Stimulated activated CD4-positive, alpha-beta T cell treated with anti-CD3 and anti-CD28 coated beads, Interleukin-2, amount 100 ng/mL, for 24 hours (primary cell): ENCODE measurements around the gene TARS1.

ENCODE experiments used
- DNase-seq, 2 donors: peaks; one replicate each; pipeline ENCODE4 v3.0.0-alpha.2; 2020

TARS1 gene

GRCh38 chr5:33439905-33440481 is 772 bp upstream of the TARS1 start:
- DNase-seq = no peak

GRCh38 chr5:33441241-33442177 is 744 bp downstream of the TARS1 start:
- DNase-seq = peak; percentile 45 to 46

DNA sequence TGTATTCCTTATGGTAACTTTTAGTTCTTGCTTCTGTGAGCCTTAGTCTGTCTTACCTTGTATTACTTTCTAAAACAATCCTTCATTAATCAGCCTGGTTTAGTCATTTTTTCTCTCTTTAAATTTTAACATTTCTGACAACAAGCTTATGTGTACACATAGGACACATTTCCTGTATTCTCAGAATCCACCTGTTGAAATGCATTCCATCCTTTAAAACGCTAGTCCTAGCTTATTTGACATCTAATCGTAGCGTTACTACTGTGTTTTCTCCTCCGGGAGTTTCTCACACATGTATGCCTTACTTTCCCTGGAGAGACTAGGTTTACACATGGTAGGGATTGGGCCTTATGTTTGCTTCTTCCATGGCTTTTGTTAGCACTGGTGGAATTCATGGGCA is 3.8 kb downstream of the TARS1 start:
- DNase-seq = no peak

- DNase-seq = no peak
These were observed 5.0 kb downstream of the TARS1 start for GRCh38 chr5:33445798-33446197.

DNA sequence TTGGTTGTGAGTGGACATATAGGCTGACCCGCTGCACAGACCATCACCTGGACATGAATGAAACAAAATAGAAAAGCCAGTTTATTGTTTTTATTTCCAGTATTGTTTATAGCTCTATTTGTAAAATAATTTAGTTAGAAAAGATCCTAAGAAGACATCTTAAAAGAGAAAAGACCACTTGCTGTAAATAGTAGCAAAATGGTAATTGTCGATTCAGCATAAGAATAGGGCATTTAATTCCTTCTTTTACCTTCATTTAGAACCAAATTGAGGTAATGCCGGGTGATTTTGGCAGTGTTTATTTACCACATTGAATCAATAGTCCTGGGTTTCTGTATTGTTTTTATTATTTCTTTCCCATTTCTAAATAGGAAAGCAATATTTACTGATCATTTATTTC is 7.4 kb downstream of the TARS1 start:
- no peak for DNase-seq

DNA sequence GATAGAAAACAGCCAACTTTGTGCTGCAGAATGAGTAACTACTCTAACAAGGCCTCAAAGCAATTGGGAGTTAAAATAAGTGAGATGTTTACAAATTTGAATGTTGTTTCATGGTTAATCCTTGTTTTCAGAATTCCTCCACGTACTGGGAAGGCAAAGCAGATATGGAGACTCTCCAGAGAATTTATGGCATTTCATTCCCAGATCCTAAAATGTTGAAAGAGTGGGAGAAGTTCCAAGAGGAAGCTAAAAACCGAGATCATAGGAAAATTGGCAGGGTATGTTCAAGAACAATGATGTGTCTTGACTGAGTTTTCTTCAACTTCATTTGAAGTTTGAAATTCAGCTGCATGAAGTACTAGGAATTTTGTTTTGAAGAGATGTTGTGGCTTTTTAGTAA is 16.4 kb downstream of the TARS1 start:
- DNase-seq = no peak

DNA sequence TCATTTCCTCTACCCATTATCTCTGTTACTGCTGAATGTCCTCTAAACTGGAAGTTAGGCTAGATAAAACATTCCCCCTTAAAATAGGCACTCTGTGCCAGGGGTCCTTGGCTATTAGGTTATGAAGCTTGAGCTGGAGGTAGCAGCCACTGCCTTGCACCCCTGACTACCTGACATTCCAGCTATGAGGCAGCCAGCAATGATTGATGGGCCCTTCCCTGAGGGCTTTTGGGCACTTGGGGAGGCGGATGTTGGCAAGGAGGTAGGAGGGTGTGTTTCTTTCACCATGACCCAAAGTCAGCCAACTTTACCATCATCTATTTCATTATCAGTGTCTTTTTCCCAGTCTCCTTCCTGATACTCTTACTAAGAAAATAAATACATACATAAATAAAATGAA is 17.1 kb downstream of the TARS1 start:
- DNase-seq = no peak

DNA sequence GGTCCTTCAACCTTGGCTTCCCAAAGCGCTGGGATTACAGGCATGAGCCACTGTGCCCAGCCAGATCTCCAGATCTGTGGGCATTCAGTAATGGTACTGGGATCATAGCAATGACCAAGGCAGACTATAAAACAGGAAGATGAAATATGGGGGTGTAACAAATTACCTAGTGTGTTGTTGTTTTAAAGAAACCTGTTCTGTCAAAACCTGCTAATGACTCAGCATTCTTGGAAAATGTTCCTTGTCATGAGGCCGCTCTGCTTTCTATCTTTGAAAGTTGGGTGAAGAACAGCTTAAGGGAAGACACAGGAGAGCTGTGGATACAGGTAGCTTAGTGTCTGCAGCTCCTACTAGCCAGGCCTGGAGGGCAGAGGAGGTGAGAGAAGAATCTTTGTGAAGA is 19.4 kb downstream of the TARS1 start:
- DNase-seq = no peak

- DNase-seq = no peak
These were observed 21.7 kb downstream of the TARS1 start for GRCh38 chr5:33462456-33462855.

DNA sequence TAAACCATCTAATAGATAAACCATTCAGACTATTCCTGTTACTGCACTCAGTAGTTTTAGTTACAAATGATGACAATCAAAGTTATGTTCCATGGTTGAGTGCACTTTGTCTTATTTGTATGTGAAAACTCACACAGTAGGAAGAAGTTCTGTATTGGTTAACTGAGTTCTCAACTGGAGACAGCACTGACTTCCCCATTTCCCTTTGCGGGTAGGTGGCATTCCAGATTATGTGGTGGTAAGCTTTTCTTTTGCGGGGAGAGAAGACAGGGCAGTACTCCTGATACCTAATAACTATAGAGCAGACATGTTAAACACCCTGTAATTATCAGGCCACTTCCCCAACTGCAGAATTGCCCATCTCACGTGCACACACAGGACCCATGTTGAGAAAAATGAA is 24.4 kb downstream of the TARS1 start:
- DNase-seq = no peak

DNA sequence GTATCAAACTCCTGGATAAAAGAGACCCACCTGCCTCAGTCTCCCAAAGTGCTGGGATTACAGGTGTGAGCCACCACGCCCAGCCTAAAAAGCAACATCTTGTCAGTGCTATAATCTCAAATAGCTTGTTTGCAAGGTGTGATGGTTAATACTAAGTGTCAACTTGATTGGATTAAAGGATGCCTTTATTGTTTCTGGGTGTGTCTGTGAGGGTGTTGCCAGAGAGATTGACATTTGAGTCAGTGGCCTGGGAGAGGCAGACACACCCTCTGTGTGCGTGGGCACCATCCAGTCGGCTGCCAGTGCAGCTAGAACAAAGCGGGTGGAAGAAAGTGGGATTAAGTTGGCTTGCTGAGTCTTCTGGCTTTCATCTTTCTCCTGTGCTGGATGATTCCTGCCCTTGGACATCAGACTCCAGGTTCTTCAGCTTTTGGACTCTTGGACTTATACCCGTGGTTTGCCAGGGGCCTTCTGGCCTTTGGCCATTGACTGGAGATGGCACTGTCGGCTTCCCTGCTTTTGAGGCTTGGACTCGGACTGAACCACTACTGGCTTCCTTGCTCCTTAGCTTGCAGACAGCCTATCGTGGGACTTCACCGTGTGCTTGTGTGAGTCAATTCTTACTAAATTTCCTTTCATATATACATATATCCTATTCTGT is 28.1 kb downstream of the TARS1 start:
- no peak for DNase-seq

GRCh38 chr5:33470544-33470943 is 29.8 kb downstream of the TARS1 start:
- no peak for DNase-seq

DNA sequence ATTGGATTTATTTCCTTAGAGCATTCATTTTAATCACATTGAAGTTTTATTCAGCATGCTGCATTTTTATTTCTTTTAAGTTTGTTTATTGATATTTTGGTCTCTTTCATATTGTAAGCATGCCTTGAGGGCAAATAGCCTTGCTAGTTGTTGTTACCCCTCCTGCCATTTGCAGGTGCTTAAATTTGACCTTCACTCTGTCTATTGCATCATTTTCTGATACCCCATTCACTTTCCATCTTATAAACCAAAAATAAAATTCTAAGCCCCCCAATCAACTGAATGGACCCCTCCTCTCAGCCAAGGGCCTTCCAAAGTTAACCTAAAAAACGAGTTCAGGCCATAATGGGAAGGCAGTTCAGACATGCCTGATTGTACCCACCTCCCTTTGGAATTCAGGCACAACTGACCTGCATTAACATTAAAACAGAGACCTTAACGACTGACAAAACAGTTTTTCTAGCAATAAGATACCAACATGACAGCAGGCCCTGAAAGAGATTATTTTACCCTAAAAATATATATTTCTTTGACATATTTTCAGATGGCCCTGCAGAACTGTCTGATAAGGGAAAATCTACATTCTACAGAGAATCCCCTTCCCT is 32.1 kb downstream of the TARS1 start:
- no peak for DNase-seq

- no peak for DNase-seq
These were observed 33.2 kb downstream of the TARS1 start for GRCh38 chr5:33474004-33474403.

DNA sequence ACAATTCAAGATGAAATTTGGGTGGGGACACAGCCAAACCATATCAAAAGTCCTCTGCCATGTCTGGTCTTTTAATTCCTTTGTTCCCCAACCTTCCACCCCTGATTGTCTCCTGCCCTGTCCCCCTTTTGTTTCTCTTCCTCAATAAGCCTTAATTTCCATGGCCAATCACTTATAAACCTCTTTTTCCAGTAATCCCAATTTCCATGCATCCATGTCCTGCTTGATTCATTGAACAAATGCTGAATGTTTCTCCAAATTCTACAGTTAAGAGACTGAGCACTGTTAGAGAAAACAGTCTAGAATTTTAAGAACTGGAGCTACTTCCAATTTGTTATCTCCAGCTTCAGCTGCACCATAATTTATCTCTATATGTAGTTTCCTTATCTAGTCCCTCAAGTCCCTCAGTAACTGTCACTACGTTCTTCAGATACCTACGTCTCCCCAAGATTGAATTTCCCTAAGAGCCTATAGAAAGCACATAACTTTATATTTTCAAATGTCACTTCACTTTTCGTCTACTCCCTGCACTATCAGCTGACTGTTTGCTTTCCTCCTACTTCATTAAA is 34.2 kb downstream of the TARS1 start:
- DNase-seq = no peak

DNA sequence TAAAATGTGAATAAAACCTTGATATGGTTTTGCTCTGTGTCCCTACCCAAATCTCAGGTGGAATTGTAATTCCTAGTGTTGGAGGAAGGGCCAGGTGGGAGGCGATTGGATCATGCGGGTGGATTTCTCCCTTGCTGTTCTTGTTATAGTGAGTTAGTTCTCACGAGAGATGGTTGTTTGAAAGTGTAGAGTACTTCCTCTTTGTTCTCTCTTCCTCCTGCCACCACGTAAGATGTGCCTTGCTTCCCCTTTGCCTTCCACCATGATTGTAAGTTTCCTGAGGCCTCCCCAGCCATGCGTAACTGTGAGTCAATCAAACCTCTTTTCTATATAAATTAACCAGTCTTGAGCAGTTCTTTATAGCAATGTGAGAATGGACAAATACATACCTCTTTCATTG is 34.9 kb downstream of the TARS1 start:
- no peak for DNase-seq

DNA sequence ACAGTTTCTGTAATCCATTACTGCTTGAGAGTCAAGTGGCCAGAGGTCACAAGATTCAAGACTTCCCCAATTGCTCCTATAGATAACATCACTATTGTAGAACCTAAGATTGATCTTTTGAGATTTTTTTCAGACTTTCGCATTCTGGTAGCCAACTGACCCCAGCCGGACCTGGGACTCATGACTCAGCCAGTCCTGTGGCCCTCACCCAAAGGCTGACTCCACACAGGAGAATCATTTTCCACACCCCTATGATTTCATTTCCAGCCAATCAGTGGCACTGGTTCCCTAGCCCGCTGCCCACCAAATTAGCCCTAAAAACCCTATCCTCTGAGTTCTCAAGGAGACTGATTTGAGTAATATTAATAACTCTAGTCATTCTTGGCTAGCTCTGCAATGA is 36.2 kb downstream of the TARS1 start:
- no peak for DNase-seq

GRCh38 chr5:33477816-33478215 is 37.1 kb downstream of the TARS1 start:
- DNase-seq = no peak

DNA sequence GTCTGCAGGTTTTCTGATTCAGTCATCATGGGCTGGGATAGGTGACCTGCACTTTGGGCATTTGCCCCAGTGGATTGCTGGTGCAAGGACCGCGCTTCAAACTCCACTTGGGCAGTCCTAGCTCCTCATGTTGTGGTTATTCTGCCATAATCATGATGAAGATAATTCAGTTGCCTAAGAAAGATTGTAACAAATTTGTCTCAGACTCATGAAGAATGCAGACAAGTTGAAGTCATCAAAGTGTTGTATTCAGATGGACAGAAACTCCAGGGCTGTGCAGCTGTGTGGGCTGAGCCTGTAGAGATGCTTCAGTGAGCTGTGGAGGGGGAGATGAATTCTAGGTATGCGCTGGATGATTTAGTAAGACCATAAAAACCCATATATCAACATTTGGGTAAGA is 38.5 kb downstream of the TARS1 start:
- DNase-seq = no peak

DNA sequence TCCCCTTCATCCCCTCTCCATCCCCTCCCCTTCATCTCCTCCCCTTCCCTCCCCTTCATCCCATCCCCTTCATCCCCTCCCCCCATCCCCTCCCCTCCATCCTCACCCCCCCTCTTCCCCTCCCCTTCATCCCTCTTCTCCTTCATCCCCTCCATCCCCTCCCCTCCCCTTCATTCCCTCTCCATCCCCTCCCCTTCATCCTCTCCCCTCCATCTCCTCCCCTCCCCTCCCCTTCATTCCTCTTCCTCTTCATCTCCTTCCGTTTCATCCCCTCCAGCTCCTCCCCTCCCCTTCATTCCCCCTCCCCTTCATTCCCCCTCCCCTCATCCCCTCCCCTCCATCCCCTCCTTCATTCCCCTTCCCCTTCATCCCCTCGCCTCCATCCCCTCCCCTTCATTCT is 40.1 kb downstream of the TARS1 start:
- no peak for DNase-seq

GRCh38 chr5:33482335-33482734 is 41.6 kb downstream of the TARS1 start:
- DNase-seq = no peak

- DNase-seq = no peak
These were observed 46.5 kb downstream of the TARS1 start for GRCh38 chr5:33487236-33487635.
